Right atrium auricular region (tissue), 2 donors: Measurements from ENCODE around the gene GIGYF2. TPM values are rescaled to one million over a fixed set of nuclear protein-coding genes. Genes with fewer than 3 reads are reported as not detected.
A peak's percentile ranks its signal among the peaks of the same experiment; 100 is the strongest.

Source experiments
- DNase-seq: peaks from one replicate; pipeline ENCODE4 v3.0.0-alpha.2; 2019; ENCODE audit warnings: low spot score
- H3K27ac ChIP-seq, 2 donors: fragments of 200-600 bp; sonication (generic); 1 replicate in 1 of 2; 2 replicates in 1 of 2; pipeline ENCODE4 v1.5.1; 2016 to 2019
- H3K27me3 ChIP-seq, 2 donors: fragments of 200-600 bp; sonication (generic); one replicate each; pipeline versions ENCODE4 v1.5.1 to v1.6.0; 2017 to 2019
- H3K36me3 ChIP-seq: fragments of 200-600 bp; sonication (generic); one replicate; pipeline ENCODE4 v1.5.1; 2016
- H3K4me1 ChIP-seq, 2 donors: fragments of 200-600 bp; sonication (generic); one replicate each; pipeline versions ENCODE4 v1.5.1 to v1.6.0; 2017 to 2019
- H3K4me3 ChIP-seq, 2 donors: fragments of 200-600 bp; sonication (generic); 1 replicate in 1 of 2; 2 replicates in 1 of 2; pipeline ENCODE4 v1.5.1; 2017 to 2019; ENCODE audit warnings: mild to moderate bottlenecking in 1 of 2, moderate library complexity in 1 of 2
- H3K9me3 ChIP-seq, 2 donors: fragments of 200-600 bp; sonication (generic); one replicate each; pipeline ENCODE4 v1.5.1; 2019
- total RNA-seq, 2 donors: library from RNA; depleted of rRNA; stranded (reverse); fragments of >200 nt; gene quantifications; one replicate each; pipeline ENCODE4 v1.1.0, GENCODE V29; 2016
- TF ChIP-seq, protein P1 (sequence below), 2 donors: fragments of 200-600 bp; sonication (generic); IDR thresholded peaks; one replicate each; pipeline ENCODE4 v1.5.1; 2019; ENCODE audit warnings: antibody characterized with exemption in 2 of 2

The GIGYF2 gene
- total RNA-seq, 2 donors from 2014 or later, result 48.4 to 57.1 TPM

DNA sequence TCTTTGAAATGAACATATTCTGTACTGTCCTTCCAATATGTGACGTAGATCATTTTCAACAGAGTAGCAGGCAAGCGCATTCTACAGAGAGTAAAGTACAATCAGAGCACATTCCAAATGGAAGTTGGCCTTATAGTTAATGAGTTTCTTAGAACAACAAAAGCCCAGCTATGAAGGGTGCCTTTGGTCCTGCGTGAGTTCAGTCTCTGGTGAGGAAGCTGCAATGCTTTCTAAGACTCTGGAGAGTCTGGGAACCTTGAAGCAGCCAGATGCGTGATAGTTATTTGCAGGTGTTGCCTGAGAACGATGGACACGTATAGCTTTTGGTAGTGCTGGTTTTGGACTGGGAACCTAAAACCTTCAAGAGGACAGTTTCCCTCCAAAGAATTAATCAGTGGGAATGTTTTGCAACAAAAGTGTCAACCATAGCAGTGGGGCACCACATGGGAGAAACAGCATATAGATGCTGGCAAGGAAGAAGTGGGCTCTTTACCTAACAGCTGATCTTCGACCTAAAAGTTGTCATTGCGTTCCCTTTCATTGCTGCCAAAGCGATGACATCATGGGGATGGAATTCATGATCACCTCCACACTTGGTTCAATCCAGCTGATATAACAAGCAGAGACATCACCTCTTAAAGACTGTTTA, 163.6 kb downstream of the GIGYF2 start:
- Histone ChIP-seq H3K27me3 (no peaks in the 10 kb centered on the region), H3K4me1 (no peaks in the 10 kb centered on the region), H3K27ac (no peak overlapping the region), H3K36me3 (peaks cover 31% of the 10 kb centered on the region), H3K9me3 (no peaks in the 10 kb centered on the region), H3K4me3 (no peak overlapping the region)
- DNase-seq, result no peak
- TF ChIP-seq, protein P1, sequence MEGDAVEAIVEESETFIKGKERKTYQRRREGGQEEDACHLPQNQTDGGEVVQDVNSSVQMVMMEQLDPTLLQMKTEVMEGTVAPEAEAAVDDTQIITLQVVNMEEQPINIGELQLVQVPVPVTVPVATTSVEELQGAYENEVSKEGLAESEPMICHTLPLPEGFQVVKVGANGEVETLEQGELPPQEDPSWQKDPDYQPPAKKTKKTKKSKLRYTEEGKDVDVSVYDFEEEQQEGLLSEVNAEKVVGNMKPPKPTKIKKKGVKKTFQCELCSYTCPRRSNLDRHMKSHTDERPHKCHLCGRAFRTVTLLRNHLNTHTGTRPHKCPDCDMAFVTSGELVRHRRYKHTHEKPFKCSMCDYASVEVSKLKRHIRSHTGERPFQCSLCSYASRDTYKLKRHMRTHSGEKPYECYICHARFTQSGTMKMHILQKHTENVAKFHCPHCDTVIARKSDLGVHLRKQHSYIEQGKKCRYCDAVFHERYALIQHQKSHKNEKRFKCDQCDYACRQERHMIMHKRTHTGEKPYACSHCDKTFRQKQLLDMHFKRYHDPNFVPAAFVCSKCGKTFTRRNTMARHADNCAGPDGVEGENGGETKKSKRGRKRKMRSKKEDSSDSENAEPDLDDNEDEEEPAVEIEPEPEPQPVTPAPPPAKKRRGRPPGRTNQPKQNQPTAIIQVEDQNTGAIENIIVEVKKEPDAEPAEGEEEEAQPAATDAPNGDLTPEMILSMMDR (IDR thresholded peaks at IDR 0.05), result no peak

DNA sequence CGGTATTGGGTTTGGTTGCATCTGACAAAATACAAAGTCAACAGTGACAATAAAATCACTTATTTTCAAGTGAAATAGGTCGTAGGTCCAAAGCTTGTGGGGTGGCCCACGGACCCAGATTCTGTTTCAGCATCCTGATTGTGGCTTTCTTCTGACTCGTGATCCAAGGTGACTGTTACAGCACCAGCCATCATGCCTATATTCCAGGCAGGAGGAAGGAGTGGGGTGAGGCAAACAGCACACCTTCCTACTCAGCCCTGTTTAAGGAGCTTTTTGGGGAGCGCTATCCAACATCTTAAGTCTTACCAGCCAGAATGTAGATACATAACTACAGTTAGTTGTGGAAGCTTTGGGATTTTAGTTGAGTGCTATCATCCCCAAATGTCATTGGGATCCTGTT, 164.2 kb downstream of the GIGYF2 start:
- no peak overlapping the region for H3K27ac ChIP-seq
- peaks cover 30% of the 10 kb centered on the region for H3K36me3 ChIP-seq
- no peaks in the 10 kb centered on the region for H3K27me3 ChIP-seq
- DNase-seq, result peak; percentile 38
- no peaks in the 10 kb centered on the region for H3K9me3 ChIP-seq
- no peaks in the 10 kb centered on the region for H3K4me1 ChIP-seq
- no peak overlapping the region for H3K4me3 ChIP-seq
- TF ChIP-seq, protein P1 (IDR thresholded peaks at IDR 0.05), result no peak

- Histone ChIP-seq H3K36me3 (peaks cover 3% of the 10 kb centered on the region), H3K27me3 (no peaks in the 10 kb centered on the region), H3K27ac (no peak overlapping the region), H3K4me3 (no peak overlapping the region), H3K9me3 (no peaks in the 10 kb centered on the region), H3K4me1 (no peaks in the 10 kb centered on the region)
- no peak for DNase-seq
- TF ChIP-seq, protein P1 (IDR thresholded peaks at IDR 0.05), result no peak
Measured at GRCh38 chr2:232863996-232864395, 166.9 kb downstream of the GIGYF2 start.

GRCh38 chr2:232865165-232865564, 168.0 kb downstream of the GIGYF2 start:
- TF ChIP-seq, protein P1 (IDR thresholded peaks at IDR 0.05), result no peak
- Histone ChIP-seq H3K4me3 (no peak overlapping the region), H3K4me1 (no peaks in the 10 kb centered on the region), H3K27ac (no peak overlapping the region), H3K36me3 (no peaks in the 10 kb centered on the region), H3K27me3 (no peaks in the 10 kb centered on the region), H3K9me3 (no peaks in the 10 kb centered on the region)
- no peak for DNase-seq

GRCh38 chr2:232866104-232866503, 169.0 kb downstream of the GIGYF2 start:
- Histone ChIP-seq H3K9me3 (no peaks in the 10 kb centered on the region), H3K27me3 (no peaks in the 10 kb centered on the region), H3K27ac (no peak overlapping the region), H3K4me1 (no peaks in the 10 kb centered on the region), H3K4me3 (no peak overlapping the region), H3K36me3 (no peaks in the 10 kb centered on the region)
- no peak for DNase-seq
- TF ChIP-seq, protein P1 (IDR thresholded peaks at IDR 0.05), result no peak
